ENCODE data around the gene PRKAR2B. TPM values are rescaled to one million over a fixed set of nuclear protein-coding genes. Genes with fewer than 3 reads are reported as not detected.
"Not testable (repeated sequence)": the region's sequence is repeated elsewhere in the genome, so short reads cannot be mapped to it uniquely, and the experiment has no call there.

Gene PRKAR2B
- total RNA-seq, 4 donors from 2014 or later = 17.5 to 30.5 (median 22.9) TPM

- H3K9me3 ChIP-seq = no peaks in the 10 kb centered on the region
- DNase-seq = no peak
- no peak for TF ChIP-seq POLR2A (IDR thresholded peaks at IDR 0.05)
- TF ChIP-seq CTCF (IDR thresholded peaks at IDR 0.05) = no peak
- H3K4me3 ChIP-seq = no peak overlapping the region
- intact Hi-C loops (cut with DNase I; ENCODE audit: low total_unique reads) = no loop called here
- no peaks in the 10 kb centered on the region for H3K36me3 ChIP-seq
- no peaks in the 10 kb centered on the region for H3K27me3 ChIP-seq
- no peak overlapping the region for H3K27ac ChIP-seq
- H3K4me1 ChIP-seq = no peaks in the 10 kb centered on the region
Observed at GRCh38 chr7:107089627-107090026, 45.1 kb downstream of the PRKAR2B start.

GRCh38 chr7:107090457-107090856 lies 46.0 kb downstream of the PRKAR2B start:
- intact Hi-C loops (cut with DNase I; ENCODE audit: low total_unique reads) = no loop called here
- no peak for TF ChIP-seq POLR2A (IDR thresholded peaks at IDR 0.05)

DNA sequence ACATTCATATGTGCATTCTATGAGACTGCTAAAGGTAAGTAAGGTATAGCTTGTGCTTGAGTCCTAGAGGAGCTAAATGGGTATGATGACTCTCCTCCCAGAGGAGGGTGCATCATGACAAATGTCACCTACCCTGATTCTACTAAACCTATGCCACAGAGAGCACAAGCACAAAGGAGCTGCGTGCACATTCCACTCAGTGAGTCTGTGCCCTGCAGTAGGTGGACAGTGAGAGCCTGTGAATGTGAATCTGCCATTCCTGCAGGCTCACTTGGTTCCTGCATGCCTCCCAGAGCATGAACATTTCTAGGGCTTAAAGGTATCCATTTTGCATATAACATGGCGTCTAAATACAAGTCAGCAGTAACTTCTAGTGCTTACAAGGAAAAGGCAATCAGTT lies 46.8 kb downstream of the PRKAR2B start:
- Histone ChIP-seq H3K9me3 (no peaks in the 10 kb centered on the region), H3K4me1 (no peaks in the 10 kb centered on the region), H3K27me3 (no peaks in the 10 kb centered on the region), H3K27ac (no peak overlapping the region), H3K36me3 (no peaks in the 10 kb centered on the region), H3K4me3 (no peak overlapping the region)
- TF ChIP-seq CTCF (IDR thresholded peaks at IDR 0.05) (no peak), POLR2A (IDR thresholded peaks at IDR 0.05) (no peak)
- intact Hi-C loops (cut with DNase I; ENCODE audit: low total_unique reads) = no loop called here
- no peak for DNase-seq

More at GRCh38 chr7:107090457-107090856, 46.0 kb downstream of the PRKAR2B start:
- no peak for DNase-seq
- no peaks in the 10 kb centered on the region for H3K9me3 ChIP-seq
- no peaks in the 10 kb centered on the region for H3K36me3 ChIP-seq
- H3K4me3 ChIP-seq = no peak overlapping the region
- H3K27ac ChIP-seq = no peak overlapping the region
- H3K27me3 ChIP-seq = no peaks in the 10 kb centered on the region
- H3K4me1 ChIP-seq = no peaks in the 10 kb centered on the region

DNA sequence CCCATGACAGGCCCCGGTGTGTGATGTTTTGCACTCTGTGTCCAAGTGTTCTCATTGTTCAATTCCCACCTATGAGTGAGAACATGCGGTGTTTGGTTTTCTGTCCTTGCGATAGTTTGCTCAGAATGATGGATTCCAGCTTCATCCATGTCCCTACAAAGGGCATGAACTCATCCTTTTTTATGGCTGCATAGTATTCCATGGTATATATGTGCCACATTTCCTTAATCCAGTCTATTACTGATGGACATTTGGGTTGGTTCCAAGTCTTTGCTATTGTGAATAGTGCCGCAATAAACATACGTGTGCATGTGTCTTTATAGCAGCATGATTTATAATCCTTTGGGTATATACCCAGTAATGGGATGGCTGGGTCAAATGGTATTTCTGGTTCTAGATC lies 49.2 kb downstream of the PRKAR2B start:
- H3K36me3 ChIP-seq; H3K4me1 ChIP-seq; H3K4me3 ChIP-seq; H3K9me3 ChIP-seq; DNase-seq; H3K27ac ChIP-seq; H3K27me3 ChIP-seq; intact Hi-C loops (cut with DNase I; ENCODE audit: low total_unique reads): not testable (repeated sequence)

DNA sequence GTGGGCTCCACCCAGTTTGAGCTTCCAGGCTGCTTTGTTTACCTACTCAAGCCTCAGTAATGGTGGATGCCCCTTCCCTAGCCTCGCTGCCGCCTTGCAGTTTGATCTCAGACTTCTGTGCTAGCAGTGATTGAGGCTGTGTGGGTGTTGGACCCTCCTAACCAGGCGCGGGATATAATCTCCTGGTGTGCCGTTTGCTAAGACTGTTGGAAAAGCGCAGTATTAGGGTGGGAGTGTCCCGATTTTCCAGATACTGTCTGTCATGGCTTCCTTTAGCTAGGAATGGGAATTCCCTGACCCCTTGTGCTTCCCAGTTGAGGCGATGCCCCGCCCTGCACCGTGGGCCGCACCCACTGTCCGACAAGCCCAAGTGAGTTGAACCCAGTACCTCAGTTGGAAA lies 54.6 kb downstream of the PRKAR2B start:
- H3K27me3 ChIP-seq; H3K9me3 ChIP-seq; H3K4me1 ChIP-seq; H3K27ac ChIP-seq; H3K4me3 ChIP-seq; DNase-seq; intact Hi-C loops (cut with DNase I; ENCODE audit: low total_unique reads); H3K36me3 ChIP-seq: not testable (repeated sequence)

DNA sequence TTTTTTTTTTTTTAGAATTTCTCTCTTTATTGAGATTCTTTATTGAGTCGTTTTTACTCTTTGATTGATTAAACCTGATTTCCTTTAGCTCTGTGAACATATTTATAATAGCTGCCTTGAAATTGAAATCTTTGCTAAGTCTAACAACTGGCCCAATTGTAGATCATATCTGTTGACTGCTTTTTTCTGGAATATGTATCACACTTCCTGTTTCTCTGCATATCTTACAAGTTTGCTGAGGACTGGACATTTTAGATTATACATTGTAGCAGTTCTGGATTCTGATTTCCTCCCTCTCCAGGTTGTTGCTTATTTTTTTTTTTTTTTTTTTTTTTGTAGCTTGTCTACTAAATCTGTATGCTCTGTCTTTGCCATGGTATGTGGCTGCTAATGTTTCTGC lies 56.3 kb downstream of the PRKAR2B start:
- no peak overlapping the region for H3K27ac ChIP-seq
- no peak overlapping the region for H3K4me3 ChIP-seq
- no peaks in the 10 kb centered on the region for H3K27me3 ChIP-seq
- peaks cover 0 to 8% of the 10 kb centered on the region in 2 donors for H3K9me3 ChIP-seq
- DNase-seq = no peak
- no peaks in the 10 kb centered on the region for H3K4me1 ChIP-seq
- TF ChIP-seq POLR2A (IDR thresholded peaks at IDR 0.05) = no peak
- no peak for TF ChIP-seq CTCF (IDR thresholded peaks at IDR 0.05)
- no peaks in the 10 kb centered on the region for H3K36me3 ChIP-seq
- intact Hi-C loops (cut with DNase I; ENCODE audit: low total_unique reads) = no loop called here

DNA sequence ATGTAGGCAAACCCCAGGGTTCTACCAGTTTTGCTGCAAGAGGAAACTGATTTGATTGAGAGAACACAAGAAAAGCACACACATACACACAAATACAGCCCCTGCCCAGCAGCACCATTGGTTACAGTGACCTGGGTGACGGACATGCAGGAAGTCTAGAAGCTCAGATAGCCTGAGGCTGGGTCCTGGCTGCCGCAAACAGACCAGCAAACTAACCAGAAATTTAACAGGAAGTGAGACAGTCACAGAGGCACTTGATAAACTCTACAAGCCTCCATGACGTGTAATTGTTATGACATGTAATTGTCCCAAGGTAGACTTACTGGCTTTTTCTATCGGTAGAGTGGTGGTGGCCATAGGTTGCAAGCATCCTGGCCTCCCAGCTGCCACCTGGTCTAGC lies 58.9 kb downstream of the PRKAR2B start:
- Histone ChIP-seq H3K4me1 (no peaks in the 10 kb centered on the region), H3K4me3 (no peak overlapping the region), H3K9me3 (peaks cover 0 to 8% of the 10 kb centered on the region in 2 donors), H3K27me3 (no peaks in the 10 kb centered on the region), H3K36me3 (no peaks in the 10 kb centered on the region), H3K27ac (no peak overlapping the region)
- TF ChIP-seq CTCF (IDR thresholded peaks at IDR 0.05) (no peak), POLR2A (IDR thresholded peaks at IDR 0.05) (no peak)
- DNase-seq = no peak
- intact Hi-C loops (cut with DNase I; ENCODE audit: low total_unique reads) = no loop called here

Data from uterus (tissue), 4 donors.